Activated naive CD8-positive, alpha-beta T cell treated with anti-CD3 and anti-CD28 coated beads, Interleukin-2, amount 50 U/mL, for 24 hours (primary cell): ENCODE results near the gene CABCOCO1.

ENCODE experiments used
- ATAC-seq: fragments of 150-1000 bp; cut with Tn5 transposase; one replicate; pipeline ENCODE4 v1.10.0; 2021
- DNase-seq: peaks from one replicate; pipeline ENCODE4 v3.0.0; 2021
- H3K27ac Mint-ChIP-seq: one replicate; pipeline ENCODE4 v1.8.0; 2021; ENCODE audit warnings: mild to moderate bottlenecking, mixed read lengths
- H3K27me3 Mint-ChIP-seq: one replicate; pipeline ENCODE4 v1.8.0; 2021; ENCODE audit warnings: mixed read lengths
- H3K36me3 Mint-ChIP-seq: one replicate; pipeline ENCODE4 v1.8.0; 2021; ENCODE audit warnings: low read depth, mixed read lengths
- H3K4me1 Mint-ChIP-seq: one replicate; pipeline ENCODE4 v1.8.0; 2021; ENCODE audit warnings: mixed read lengths
- H3K4me3 Mint-ChIP-seq: one replicate; pipeline ENCODE4 v1.8.0; 2021; ENCODE audit warnings: mild to moderate bottlenecking, moderate library complexity, mixed read lengths
- H3K9me3 Mint-ChIP-seq: one replicate; pipeline ENCODE4 v1.8.0; 2021; ENCODE audit warnings: mixed read lengths

Gene CABCOCO1

DNA sequence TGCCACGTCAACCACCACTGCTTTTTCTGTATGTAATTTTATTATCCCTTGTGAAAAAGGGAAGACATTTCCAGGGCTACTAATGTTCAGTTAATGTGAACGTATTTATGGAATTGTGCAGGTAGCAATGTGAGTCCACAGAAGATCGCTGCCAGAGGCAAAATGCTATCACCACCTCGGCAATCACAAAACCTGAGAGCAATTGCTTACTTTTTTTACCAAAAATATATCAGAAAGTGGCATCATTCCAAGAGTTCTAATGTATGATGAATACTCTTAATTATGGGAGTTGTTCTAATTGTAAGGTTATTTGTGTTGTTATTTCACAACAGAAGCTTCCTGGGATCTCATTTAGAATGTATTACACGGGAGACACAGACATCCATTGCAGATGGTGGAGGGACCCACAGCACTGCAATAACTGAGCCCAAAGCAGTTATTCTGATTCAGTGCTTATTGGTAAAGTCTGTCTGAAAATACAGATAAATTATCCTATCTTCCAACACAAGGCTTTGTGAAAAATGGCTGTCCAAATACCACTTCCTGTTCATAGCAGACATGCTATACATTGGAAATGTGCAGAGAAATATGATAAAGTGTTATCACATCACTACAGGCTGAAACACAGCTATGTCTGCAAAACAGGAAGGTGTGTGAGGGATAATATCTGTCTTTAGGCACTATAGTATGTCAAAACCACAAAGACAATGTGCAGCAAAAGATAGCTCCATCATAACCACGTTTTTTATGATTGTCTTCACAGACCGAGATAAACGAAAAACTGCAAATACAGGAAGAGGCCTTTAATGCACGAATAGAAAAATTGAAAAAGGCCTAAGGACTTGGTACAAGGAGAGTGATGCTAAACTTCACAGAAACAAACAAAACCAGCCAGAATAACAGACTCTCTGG lies 102.7 kb downstream of the CABCOCO1 start:
- DNase-seq (no peak), ATAC-seq (peak; percentile 36)
- no peak overlapping the region for H3K4me3 Mint-ChIP-seq
- H3K36me3 Mint-ChIP-seq = no peaks in the 10 kb centered on the region
- no peaks in the 10 kb centered on the region for H3K9me3 Mint-ChIP-seq
- peaks cover 20% of the 10 kb centered on the region for H3K4me1 Mint-ChIP-seq
- peak overlapping the region; percentile 12 for H3K27ac Mint-ChIP-seq
- no peaks in the 10 kb centered on the region for H3K27me3 Mint-ChIP-seq

DNA sequence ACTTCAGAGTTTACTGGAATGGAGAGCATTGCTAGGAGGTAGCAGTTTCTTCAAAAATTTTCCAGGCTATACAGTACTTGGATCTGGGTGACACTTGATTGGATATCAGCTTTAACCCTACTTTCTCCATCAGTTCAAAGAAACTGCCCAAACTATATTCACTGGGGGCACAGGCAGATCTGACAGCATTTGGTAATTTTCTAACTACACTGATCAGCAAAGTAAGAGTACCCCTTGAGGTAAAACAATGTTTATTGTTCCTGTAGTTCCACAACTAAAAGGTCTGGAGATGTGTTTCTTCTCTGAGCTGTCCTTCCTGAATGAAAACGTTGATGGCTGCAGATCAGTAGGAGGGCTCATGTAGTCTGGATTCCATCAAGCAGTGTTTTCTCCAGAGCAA lies 104.2 kb downstream of the CABCOCO1 start:
- Mint-ChIP-seq H3K4me1 (peaks cover 13% of the 10 kb centered on the region), H3K9me3 (no peaks in the 10 kb centered on the region), H3K27me3 (no peaks in the 10 kb centered on the region), H3K4me3 (no peak overlapping the region), H3K36me3 (no peaks in the 10 kb centered on the region), H3K27ac (no peak overlapping the region)
- ATAC-seq (no peak), DNase-seq (no peak)

DNA sequence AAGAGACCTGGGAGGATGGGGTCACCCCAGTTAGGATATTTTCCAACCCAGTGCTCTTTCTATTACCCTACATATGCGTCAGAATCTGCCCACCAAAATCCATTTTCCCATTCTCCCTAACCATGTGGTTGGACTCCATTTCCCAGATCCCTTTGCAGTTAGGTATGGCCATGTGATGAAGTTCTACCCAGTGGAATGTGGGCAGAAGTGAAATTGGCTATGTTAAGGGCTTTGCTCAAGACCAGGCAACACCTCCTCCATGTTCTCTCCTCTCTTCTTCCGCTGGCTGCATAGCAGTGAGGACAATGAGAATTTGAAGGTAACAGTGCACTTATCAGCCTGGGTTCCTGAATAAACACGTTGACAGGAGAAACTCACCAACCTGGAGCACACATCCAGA lies 111.3 kb downstream of the CABCOCO1 start:
- Mint-ChIP-seq H3K27me3 (no peaks in the 10 kb centered on the region), H3K9me3 (no peaks in the 10 kb centered on the region), H3K4me1 (peaks cover under 1% of the 10 kb centered on the region), H3K27ac (no peak overlapping the region), H3K36me3 (no peaks in the 10 kb centered on the region), H3K4me3 (no peak overlapping the region)
- ATAC-seq (no peak), DNase-seq (no peak)

DNA sequence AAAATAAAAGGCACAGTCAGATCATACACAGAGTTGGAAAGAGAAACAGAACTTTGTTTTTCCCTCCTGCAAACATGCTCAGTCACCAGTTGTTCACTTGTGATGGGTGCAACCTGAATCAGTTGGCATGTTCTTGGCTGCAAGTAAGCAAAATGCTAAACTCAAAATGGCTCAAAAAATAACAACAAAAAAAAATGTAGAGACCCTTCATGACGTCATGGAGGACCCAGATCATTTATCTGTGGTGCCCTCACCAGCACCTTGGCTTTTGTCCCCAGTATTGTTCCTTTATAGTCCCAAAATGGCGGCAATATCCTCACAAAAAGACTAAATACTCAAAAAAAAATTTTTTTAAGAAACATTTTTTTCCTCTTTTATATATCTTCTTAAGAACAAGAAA lies 112.4 kb downstream of the CABCOCO1 start:
- Mint-ChIP-seq H3K27me3 (no peaks in the 10 kb centered on the region), H3K9me3 (no peaks in the 10 kb centered on the region), H3K27ac (no peak overlapping the region), H3K36me3 (no peaks in the 10 kb centered on the region), H3K4me3 (no peak overlapping the region), H3K4me1 (peaks cover 11% of the 10 kb centered on the region)
- DNase-seq (no peak), ATAC-seq (no peak)

DNA sequence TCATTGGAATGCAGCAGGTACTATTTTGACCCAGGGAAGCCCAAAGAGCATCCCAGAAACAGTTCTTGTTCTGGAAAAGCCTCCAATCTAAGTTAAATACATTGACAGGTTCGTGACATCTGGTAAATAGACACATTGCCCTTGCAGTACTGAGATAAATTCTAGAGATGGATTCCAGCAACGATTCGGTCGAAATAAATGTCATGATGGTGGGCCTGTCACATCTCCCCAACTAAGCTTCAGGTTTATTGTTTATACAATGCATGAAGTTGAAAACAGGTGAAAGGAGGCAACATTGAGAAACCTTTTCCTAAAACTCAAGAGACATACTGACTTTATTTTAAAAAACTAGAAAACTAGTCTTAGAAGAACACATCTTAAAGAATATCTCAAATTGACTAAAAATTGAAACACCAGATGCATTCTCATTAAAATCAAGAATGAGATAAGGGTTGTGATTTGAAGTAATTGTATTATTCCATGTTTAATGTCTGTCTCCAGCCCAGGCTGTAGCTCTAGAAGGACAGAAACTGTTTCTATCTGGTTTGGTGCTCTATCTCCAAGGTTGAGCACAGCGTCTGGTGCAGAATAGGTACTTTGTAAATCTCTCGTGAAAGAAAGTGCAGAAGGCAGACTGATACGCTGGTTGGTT lies 114.0 kb downstream of the CABCOCO1 start:
- ATAC-seq (no peak), DNase-seq (no peak)
- no peaks in the 10 kb centered on the region for H3K36me3 Mint-ChIP-seq
- no peak overlapping the region for H3K27ac Mint-ChIP-seq
- H3K27me3 Mint-ChIP-seq = no peaks in the 10 kb centered on the region
- H3K4me1 Mint-ChIP-seq = peaks cover 24% of the 10 kb centered on the region
- no peak overlapping the region for H3K4me3 Mint-ChIP-seq
- H3K9me3 Mint-ChIP-seq = no peaks in the 10 kb centered on the region

DNA sequence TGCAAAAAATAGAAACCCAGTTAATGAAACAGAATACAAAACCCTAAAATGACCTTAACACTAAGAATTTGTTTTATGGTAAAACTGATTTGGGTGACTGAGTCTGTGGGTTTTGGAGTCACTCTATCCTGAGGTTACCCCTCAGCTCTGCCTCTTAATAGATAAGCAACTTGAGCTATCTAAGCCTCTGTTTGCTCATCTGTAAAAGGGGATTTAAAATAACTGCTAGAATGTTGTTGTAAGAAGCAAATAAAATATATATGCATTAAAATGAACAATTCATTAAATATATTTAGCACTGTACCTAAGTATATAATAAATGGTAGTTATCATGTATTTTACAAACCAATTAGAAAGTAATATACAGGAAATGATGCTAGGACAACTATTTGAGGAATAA lies 115.4 kb downstream of the CABCOCO1 start:
- no peak overlapping the region for H3K4me3 Mint-ChIP-seq
- DNase-seq = no peak
- H3K36me3 Mint-ChIP-seq = peaks cover 1% of the 10 kb centered on the region
- H3K9me3 Mint-ChIP-seq = no peaks in the 10 kb centered on the region
- H3K4me1 Mint-ChIP-seq = peaks cover 34% of the 10 kb centered on the region
- no peak overlapping the region for H3K27ac Mint-ChIP-seq
- H3K27me3 Mint-ChIP-seq = no peaks in the 10 kb centered on the region
- ATAC-seq = no peak

DNA sequence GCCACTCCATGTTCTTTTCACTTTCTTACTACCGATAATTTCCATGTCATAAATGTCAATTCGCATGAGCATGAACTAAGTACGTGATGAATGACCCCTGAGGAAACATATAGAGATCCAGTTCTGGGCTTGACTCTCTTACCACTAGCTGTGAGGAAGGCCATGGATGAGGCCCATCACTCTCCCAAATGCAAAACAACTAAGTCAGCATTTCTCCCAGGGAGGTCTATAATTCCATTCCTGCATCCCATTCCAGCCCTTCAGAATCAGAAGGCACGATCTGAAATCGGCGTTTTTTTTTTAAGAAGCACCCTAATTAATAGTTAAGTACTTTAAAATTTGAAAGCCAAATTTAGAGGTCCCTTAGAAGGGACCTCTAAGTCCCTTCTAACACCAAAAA lies 116.5 kb downstream of the CABCOCO1 start:
- ATAC-seq = no peak
- H3K4me1 Mint-ChIP-seq = peaks cover 43% of the 10 kb centered on the region
- H3K4me3 Mint-ChIP-seq = no peak overlapping the region
- no peaks in the 10 kb centered on the region for H3K27me3 Mint-ChIP-seq
- DNase-seq = no peak
- no peak overlapping the region for H3K27ac Mint-ChIP-seq
- H3K9me3 Mint-ChIP-seq = no peaks in the 10 kb centered on the region
- H3K36me3 Mint-ChIP-seq = peaks cover 1% of the 10 kb centered on the region

DNA sequence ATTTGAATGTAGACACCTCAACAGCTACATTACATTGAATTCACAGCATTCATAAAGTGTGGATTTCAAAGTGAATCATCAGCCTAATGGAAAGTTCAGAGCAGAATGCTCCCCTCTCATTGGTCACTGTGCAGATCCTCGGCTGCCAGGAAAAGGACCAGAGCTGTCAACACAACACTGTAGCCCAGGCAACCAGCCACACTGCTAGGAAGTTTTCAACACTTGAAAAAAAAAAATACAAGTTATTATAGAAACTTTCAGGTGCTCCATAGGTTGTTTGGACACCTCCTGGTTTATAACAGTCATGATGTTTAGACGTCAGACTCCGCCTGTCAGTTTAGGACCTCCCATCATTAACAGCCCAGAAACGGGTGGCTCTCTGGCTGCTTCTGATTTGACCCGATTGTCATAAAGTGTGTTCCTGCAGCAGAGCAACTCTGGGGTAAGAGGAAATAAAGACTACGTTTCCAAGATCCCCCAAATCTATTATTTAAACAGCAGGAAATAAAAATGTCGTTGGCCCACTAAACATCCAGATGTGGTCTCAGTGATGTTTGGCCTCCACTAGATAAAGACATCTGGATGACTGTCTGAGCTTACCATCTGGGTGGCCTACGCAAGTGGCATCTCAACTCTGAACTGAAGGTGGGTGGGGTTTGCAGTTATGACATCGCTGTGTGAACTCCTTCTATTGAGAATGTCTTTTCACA lies 117.4 kb downstream of the CABCOCO1 start:
- peaks cover 51% of the 10 kb centered on the region for H3K4me1 Mint-ChIP-seq
- ATAC-seq = peak; percentile 76
- peaks cover 1% of the 10 kb centered on the region for H3K36me3 Mint-ChIP-seq

DNA sequence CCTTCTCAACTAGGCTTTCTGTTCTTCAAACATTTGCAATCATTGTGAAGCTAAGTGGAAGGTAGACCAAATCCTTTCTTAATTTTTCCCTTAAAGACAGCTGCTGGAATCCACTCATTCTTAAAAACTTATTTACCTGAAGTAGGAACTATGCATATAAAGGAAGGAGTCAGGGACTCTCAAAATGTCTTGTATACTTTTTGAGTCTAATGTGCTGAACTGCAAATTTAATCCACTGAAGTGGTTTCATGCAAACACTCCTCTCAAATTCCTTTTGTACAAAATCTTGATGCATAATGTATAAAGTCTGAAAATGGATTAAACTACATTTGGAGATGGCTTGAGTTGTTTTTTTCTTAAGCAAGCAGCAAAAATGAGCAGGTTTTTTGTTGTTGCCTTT lies 118.0 kb downstream of the CABCOCO1 start:
- Mint-ChIP-seq H3K36me3 (peaks cover 1% of the 10 kb centered on the region), H3K9me3 (no peaks in the 10 kb centered on the region), H3K27ac (peak overlapping the region; percentile 28), H3K4me3 (no peak overlapping the region), H3K27me3 (no peaks in the 10 kb centered on the region), H3K4me1 (peaks cover 57% of the 10 kb centered on the region)
- DNase-seq = no peak
- no peak for ATAC-seq

More for the DNA sequence above, 117.4 kb downstream of the CABCOCO1 start:
- Mint-ChIP-seq H3K27ac (peak overlapping the region; percentile 28), H3K9me3 (no peaks in the 10 kb centered on the region), H3K4me3 (no peak overlapping the region), H3K27me3 (no peaks in the 10 kb centered on the region)
- peak; percentile 25 for DNase-seq

DNA sequence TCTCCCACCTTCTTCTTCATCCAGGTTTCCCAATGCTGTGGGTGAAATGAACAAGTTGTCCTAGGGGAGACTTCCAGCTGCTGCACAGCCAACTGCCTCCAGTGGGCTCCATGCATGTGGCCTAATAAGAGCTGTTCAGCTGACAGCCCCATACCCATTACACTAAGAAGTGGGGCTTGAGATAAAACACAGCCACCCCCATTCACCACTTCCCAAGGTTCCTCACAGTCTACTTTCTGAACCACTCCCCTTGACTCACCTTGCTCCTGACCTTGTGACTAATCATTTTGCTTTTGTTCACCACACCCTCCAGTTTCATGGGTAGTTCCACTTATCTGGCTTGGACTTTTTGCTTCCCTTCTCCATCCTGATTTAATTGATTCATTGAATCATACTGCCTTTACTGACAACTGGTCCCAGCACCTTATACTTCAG lies 119.3 kb downstream of the CABCOCO1 start:
- no peak overlapping the region for H3K27ac Mint-ChIP-seq
- H3K9me3 Mint-ChIP-seq = no peaks in the 10 kb centered on the region
- H3K4me1 Mint-ChIP-seq = peaks cover 70% of the 10 kb centered on the region
- DNase-seq (no peak), ATAC-seq (no peak)
- H3K36me3 Mint-ChIP-seq = peaks cover 1% of the 10 kb centered on the region
- no peak overlapping the region for H3K4me3 Mint-ChIP-seq
- H3K27me3 Mint-ChIP-seq = no peaks in the 10 kb centered on the region

DNA sequence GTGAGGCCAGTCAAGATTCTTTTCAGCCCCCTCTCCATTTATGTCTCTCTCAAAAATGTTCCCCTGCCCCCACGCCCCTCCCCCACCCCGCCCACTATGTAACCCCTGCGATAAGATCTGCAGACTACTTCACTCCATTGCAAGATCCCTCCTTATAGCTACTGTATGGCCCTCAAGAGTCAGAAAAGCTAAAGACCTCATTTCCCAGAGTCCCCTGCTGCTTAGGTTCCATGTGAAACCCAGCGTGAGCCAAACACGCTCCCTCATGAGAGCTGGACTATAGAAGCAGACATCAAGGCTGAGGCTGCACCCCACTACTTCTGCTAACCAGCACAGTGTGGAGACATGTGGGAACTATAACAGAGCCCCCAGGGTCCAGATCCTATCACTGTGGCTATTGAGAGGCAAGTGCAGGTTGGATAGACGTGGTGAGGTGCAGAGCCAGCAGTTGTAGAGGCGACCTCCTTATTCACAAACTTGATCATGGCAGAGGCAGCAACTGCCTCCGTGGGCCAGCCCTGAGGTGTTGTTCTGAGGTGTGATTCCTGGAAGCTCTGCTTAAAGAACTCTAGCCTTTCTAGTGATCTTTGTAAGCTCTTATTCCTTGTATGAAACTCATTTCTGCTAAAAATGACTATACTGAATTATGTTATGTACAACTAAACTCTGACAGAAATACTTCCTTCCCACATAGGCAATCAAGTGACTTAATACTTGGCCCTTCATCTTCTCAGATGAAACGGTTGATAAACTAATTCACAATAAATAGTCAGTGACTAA lies 121.8 kb downstream of the CABCOCO1 start:
- peak; percentile 61 for ATAC-seq
- H3K4me3 Mint-ChIP-seq = no peak overlapping the region

DNA sequence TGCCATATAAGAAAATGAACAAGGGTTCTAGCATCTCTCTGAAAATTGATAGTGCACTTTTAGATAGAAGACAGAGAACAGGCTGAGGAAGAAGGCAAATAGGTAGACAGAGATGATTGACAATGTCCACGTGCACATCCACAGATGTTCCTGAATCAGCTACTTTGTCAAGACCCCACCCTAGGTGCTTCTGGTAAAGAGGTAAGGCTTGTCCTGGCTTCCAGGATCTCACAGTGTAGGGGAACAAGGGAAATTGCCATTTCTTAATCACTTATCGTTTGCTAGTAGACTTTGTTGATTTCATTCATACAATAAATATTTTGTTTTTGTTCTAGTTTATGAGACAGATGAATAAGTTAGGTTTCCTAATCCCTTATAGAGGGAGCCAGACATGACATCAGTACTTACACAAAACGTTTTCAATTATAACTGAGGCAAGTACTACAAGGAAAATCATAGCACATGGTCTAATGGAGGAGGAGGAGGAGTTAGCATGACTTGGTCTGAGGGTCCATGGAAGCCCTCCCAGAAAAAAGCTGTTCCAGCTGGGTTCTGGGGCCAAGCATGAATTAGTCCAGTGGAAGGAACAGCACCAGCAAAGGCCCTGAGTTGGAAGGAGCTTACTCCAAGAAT lies 122.9 kb downstream of the CABCOCO1 start:
- H3K27ac Mint-ChIP-seq = no peak overlapping the region
- H3K4me3 Mint-ChIP-seq = no peak overlapping the region
- H3K9me3 Mint-ChIP-seq = no peaks in the 10 kb centered on the region
- peaks cover 1% of the 10 kb centered on the region for H3K36me3 Mint-ChIP-seq
- H3K27me3 Mint-ChIP-seq = no peaks in the 10 kb centered on the region
- DNase-seq (no peak), ATAC-seq (no peak)
- H3K4me1 Mint-ChIP-seq = peaks cover 61% of the 10 kb centered on the region

More for the DNA sequence above, 121.8 kb downstream of the CABCOCO1 start:
- H3K27me3 Mint-ChIP-seq = no peaks in the 10 kb centered on the region
- H3K27ac Mint-ChIP-seq = peak overlapping the region; percentile 47
- peak; percentile 17 for DNase-seq
- no peaks in the 10 kb centered on the region for H3K9me3 Mint-ChIP-seq
- H3K4me1 Mint-ChIP-seq = peaks cover 72% of the 10 kb centered on the region
- peaks cover 1% of the 10 kb centered on the region for H3K36me3 Mint-ChIP-seq

DNA sequence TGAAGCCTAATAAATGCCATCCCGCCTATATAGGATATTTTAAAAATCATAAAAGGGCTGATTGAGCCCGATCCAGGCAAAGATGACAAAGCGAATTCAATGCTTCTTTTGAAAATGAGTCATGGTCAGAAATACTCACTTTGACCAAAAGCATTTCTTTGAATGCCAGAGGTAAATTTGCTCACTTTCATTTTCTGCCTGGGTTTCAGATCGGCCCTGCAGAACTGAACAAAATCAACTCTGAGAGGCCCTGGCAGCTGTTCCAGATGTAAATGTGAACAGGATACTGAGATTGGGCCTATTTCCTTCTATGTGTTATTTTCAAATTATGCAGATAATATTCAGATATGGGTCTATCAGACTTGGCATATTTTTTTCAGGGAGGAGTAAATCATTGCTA lies 124.0 kb downstream of the CABCOCO1 start:
- H3K36me3 Mint-ChIP-seq = peaks cover 1% of the 10 kb centered on the region
- DNase-seq = peak; percentile 15
- peak overlapping the region; percentile 29 for H3K27ac Mint-ChIP-seq
- peaks cover 53% of the 10 kb centered on the region for H3K4me1 Mint-ChIP-seq
- no peaks in the 10 kb centered on the region for H3K9me3 Mint-ChIP-seq
- H3K4me3 Mint-ChIP-seq = no peak overlapping the region
- peak; percentile 57 for ATAC-seq
- H3K27me3 Mint-ChIP-seq = no peaks in the 10 kb centered on the region

DNA sequence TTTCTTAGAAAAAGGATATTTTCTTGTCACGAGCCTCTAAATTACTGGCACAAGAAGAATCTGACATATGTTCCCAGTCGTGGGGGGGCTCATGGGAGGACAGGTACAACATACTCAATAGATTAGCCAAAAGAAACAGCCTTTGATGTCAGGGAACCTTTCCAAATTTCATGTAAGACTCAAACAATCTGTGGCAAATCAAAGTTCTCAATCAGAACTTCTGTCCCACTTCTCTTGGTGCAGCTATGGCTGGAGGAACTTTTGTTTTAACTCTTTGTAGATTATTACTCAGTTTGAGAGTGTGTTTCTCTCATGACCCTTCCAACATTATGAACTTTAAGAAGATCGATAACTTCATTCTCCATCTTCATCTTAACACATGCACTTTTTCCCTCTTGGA lies 124.4 kb downstream of the CABCOCO1 start:
- DNase-seq (no peak), ATAC-seq (no peak)
- Mint-ChIP-seq H3K36me3 (no peaks in the 10 kb centered on the region), H3K9me3 (no peaks in the 10 kb centered on the region), H3K4me1 (peaks cover 49% of the 10 kb centered on the region), H3K27me3 (no peaks in the 10 kb centered on the region), H3K27ac (no peak overlapping the region), H3K4me3 (no peak overlapping the region)
